Osteoblast (primary cell): ENCODE measurements around the gene NATD1. TPM values are rescaled to one million over a fixed set of nuclear protein-coding genes. Genes with fewer than 3 reads are reported as not detected.

Experiments used
- DNase-seq: peaks from one replicate; pipeline ENCODE4 v3.0.0; 2011; ENCODE audit warnings: low spot score, mixed read lengths; ENCODE audit not compliant: insufficient read length; ENCODE audit errors: missing footprints
- H2AFZ ChIP-seq: 2 replicates; pipeline ENCODE4 v1.6.0; 2011; ENCODE audit warnings: mild to moderate bottlenecking, low read length
- H3K27ac ChIP-seq: 2 replicates; pipeline ENCODE4 v1.5.1; 2011; ENCODE audit warnings: mild to moderate bottlenecking, low read depth, low read length, moderate library complexity
- H3K27me3 ChIP-seq: 2 replicates; pipeline ENCODE4 v1.6.0; 2012; ENCODE audit warnings: mild to moderate bottlenecking, control low read depth, inconsistent platforms, low read length, moderate library complexity; ENCODE audit not compliant: insufficient read depth
- H3K36me3 ChIP-seq: 2 replicates; pipeline ENCODE4 v1.5.1; 2011; ENCODE audit warnings: mild to moderate bottlenecking, low read length, control low read depth, moderate library complexity; ENCODE audit not compliant: insufficient read depth
- H3K4me1 ChIP-seq: 2 replicates; pipeline ENCODE4 v1.5.1; 2011; ENCODE audit warnings: mild to moderate bottlenecking, low read length, control low read depth, moderate library complexity; ENCODE audit not compliant: insufficient read depth
- H3K4me2 ChIP-seq: 2 replicates; pipeline ENCODE4 v1.6.0; 2011; ENCODE audit warnings: mild to moderate bottlenecking, low read length; ENCODE audit not compliant: insufficient read depth
- H3K4me3 ChIP-seq: fragments of 200-600 bp; sonication (generic); 3 replicates; pipeline ENCODE4 v1.5.1; 2012; ENCODE audit warnings: mild to moderate bottlenecking, low read length, inconsistent platforms; ENCODE audit not compliant: insufficient read depth
- H3K79me2 ChIP-seq: 2 replicates; pipeline ENCODE4 v1.6.0; 2012; ENCODE audit warnings: mild to moderate bottlenecking, low read length, control low read depth, inconsistent platforms; ENCODE audit not compliant: insufficient read depth
- H3K9me3 ChIP-seq: 2 replicates; pipeline ENCODE4 v1.5.1; 2011; ENCODE audit warnings: low read depth, low read length, control low read depth
- H4K20me1 ChIP-seq: 2 replicates; pipeline ENCODE4 v1.6.0; 2012; ENCODE audit warnings: mild to moderate bottlenecking, low read length, control low read depth; ENCODE audit not compliant: insufficient read depth
- total RNA-seq: library from RNA; depleted of rRNA; stranded (reverse); fragments of >200 nt; gene quantifications from 2 replicates; pipeline ENCODE4 v1.2.3, GENCODE V29; 2012
- TF ChIP-seq, protein P1 (sequence below): IDR thresholded peaks from 2 replicates; pipeline ENCODE4 v1.5.1; 2011; ENCODE audit warnings: mild to moderate bottlenecking, low read depth, low read length, moderate library complexity; ENCODE audit errors: extremely low read depth

The NATD1 gene
- total RNA-seq, 1 donor, result 15.2 TPM

GRCh38 chr17:21245639-21246084 is 7.5 kb downstream of the NATD1 start:
- Histone ChIP-seq H3K9me3 (no peaks in the 10 kb centered on the region), H3K36me3 (no peaks in the 10 kb centered on the region), H3K4me2 (no peak overlapping the region), H3K79me2 (no peaks in the 10 kb centered on the region), H3K4me1 (peaks cover 3% of the 10 kb centered on the region), H3K27ac (no peak overlapping the region), H4K20me1 (peaks cover 36% of the 10 kb centered on the region), H3K4me3 (no peak overlapping the region), H2AFZ (no peak overlapping the region), H3K27me3 (no peaks in the 10 kb centered on the region)
- no peak for DNase-seq
- TF ChIP-seq, protein P1, sequence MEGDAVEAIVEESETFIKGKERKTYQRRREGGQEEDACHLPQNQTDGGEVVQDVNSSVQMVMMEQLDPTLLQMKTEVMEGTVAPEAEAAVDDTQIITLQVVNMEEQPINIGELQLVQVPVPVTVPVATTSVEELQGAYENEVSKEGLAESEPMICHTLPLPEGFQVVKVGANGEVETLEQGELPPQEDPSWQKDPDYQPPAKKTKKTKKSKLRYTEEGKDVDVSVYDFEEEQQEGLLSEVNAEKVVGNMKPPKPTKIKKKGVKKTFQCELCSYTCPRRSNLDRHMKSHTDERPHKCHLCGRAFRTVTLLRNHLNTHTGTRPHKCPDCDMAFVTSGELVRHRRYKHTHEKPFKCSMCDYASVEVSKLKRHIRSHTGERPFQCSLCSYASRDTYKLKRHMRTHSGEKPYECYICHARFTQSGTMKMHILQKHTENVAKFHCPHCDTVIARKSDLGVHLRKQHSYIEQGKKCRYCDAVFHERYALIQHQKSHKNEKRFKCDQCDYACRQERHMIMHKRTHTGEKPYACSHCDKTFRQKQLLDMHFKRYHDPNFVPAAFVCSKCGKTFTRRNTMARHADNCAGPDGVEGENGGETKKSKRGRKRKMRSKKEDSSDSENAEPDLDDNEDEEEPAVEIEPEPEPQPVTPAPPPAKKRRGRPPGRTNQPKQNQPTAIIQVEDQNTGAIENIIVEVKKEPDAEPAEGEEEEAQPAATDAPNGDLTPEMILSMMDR, result no peak

- H3K27ac ChIP-seq, result no peak overlapping the region
- H3K79me2 ChIP-seq, result no peaks in the 10 kb centered on the region
- no peak overlapping the region for H2AFZ ChIP-seq
- H3K36me3 ChIP-seq, result no peaks in the 10 kb centered on the region
- H3K4me3 ChIP-seq, result no peak overlapping the region
- TF ChIP-seq, protein P1, result no peak
- peaks cover 25% of the 10 kb centered on the region for H4K20me1 ChIP-seq
- H3K4me1 ChIP-seq, result no peaks in the 10 kb centered on the region
- H3K4me2 ChIP-seq, result no peak overlapping the region
- DNase-seq, result peak; percentile 71
- H3K9me3 ChIP-seq, result no peaks in the 10 kb centered on the region
- no peaks in the 10 kb centered on the region for H3K27me3 ChIP-seq
Measured at GRCh38 chr17:21243516-21244303, 9.5 kb downstream of the NATD1 start.

GRCh38 chr17:21242780-21243515 is 10.3 kb downstream of the NATD1 start:
- no peaks in the 10 kb centered on the region for H3K79me2 ChIP-seq
- H3K9me3 ChIP-seq, result no peaks in the 10 kb centered on the region
- TF ChIP-seq, protein P1, result no peak

More at GRCh38 chr17:21242780-21243515, 10.3 kb downstream of the NATD1 start:
- H2AFZ ChIP-seq, result no peak overlapping the region
- no peak overlapping the region for H3K27ac ChIP-seq
- H3K4me3 ChIP-seq, result no peak overlapping the region
- H3K36me3 ChIP-seq, result no peaks in the 10 kb centered on the region
- no peaks in the 10 kb centered on the region for H3K27me3 ChIP-seq
- H3K4me1 ChIP-seq, result no peaks in the 10 kb centered on the region
- peaks cover 25% of the 10 kb centered on the region for H4K20me1 ChIP-seq
- no peak for DNase-seq
- no peak overlapping the region for H3K4me2 ChIP-seq
